Endothelial cell of umbilical vein (primary cell): Measurements from ENCODE around the gene NAA40.

Source experiments
- EZH2 ChIP-seq: IDR thresholded peaks from 2 replicates; pipeline ENCODE4 v1.6.1; 2012; ENCODE audit warnings: borderline replicate concordance, low read depth, mild to moderate bottlenecking, moderate library complexity, low read length, inconsistent platforms; ENCODE audit not compliant: severe bottlenecking
- FOS ChIP-seq: IDR thresholded peaks from 2 replicates; pipeline ENCODE4 v1.6.1; 2011; ENCODE audit warnings: mild to moderate bottlenecking, low read length, moderate library complexity, borderline replicate concordance; ENCODE audit not compliant: insufficient read depth
- JUN ChIP-seq: IDR thresholded peaks from 2 replicates; pipeline ENCODE4 v1.6.1; 2011; ENCODE audit warnings: borderline replicate concordance, low read depth; ENCODE audit not compliant: insufficient read length, insufficient read depth
- MYC ChIP-seq: IDR thresholded peaks from one replicate; pipeline ENCODE4 v1.6.1; 2011; ENCODE audit warnings: mild to moderate bottlenecking, low read depth, low read length
- POLR2A ChIP-seq: IDR thresholded peaks from 2 replicates; pipeline ENCODE4 v1.6.1; 2012; ENCODE audit warnings: low read depth, mild to moderate bottlenecking, control low read depth, low read length
- POLR2AphosphoS5 ChIP-seq: IDR thresholded peaks from 2 replicates; pipeline ENCODE4 v1.6.1; 2012; ENCODE audit warnings: low read depth, mild to moderate bottlenecking, control low read depth, low read length, moderate library complexity; ENCODE audit not compliant: insufficient read depth
- TF ChIP-seq, protein P1 (sequence below), 2 donors: IDR thresholded peaks; 1 replicate in 1 of 2; 2 replicates in 1 of 2; pipeline ENCODE4 v1.5.1; 2011; ENCODE audit warnings: low read length in 2 of 2, mild to moderate bottlenecking in 2 of 2, moderate library complexity in 2 of 2, control low read depth in 1 of 2, inconsistent platforms in 1 of 2, low read depth in 1 of 2; ENCODE audit not compliant: insufficient read depth in 1 of 2; ENCODE audit errors: extremely low read depth in 1 of 2
- TF ChIP-seq, protein P2 (sequence below): IDR thresholded peaks from 2 replicates; pipeline ENCODE4 v1.6.1; 2011; ENCODE audit not compliant: insufficient read depth, insufficient read length

DNA sequence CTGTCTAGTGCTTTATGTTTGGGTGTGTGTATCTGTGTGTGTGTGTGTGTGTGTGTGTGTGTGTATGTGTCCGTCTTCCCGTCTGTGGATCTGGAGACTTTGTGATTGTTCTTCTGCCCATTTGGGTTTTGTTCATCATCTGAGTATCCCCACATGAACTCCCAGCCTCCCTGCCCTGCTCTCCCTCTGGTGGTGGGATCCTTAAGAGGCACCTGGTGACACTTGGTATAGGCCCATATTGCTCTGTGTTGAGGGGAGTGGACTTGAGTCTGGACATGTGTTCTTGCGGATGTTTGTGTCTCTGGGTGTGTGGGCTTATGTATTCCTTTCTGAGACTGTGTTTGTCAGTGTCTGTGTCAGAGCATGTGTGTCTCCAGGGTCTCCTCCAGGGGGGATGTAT, 37.1 kb upstream of the NAA40 start:
- TF ChIP-seq, protein P1, sequence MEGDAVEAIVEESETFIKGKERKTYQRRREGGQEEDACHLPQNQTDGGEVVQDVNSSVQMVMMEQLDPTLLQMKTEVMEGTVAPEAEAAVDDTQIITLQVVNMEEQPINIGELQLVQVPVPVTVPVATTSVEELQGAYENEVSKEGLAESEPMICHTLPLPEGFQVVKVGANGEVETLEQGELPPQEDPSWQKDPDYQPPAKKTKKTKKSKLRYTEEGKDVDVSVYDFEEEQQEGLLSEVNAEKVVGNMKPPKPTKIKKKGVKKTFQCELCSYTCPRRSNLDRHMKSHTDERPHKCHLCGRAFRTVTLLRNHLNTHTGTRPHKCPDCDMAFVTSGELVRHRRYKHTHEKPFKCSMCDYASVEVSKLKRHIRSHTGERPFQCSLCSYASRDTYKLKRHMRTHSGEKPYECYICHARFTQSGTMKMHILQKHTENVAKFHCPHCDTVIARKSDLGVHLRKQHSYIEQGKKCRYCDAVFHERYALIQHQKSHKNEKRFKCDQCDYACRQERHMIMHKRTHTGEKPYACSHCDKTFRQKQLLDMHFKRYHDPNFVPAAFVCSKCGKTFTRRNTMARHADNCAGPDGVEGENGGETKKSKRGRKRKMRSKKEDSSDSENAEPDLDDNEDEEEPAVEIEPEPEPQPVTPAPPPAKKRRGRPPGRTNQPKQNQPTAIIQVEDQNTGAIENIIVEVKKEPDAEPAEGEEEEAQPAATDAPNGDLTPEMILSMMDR (IDR thresholded peaks at IDR 0.05; ENCODE audit: extremely low read depth in 1 of 2, insufficient read depth in 1 of 2, low read depth in 1 of 2, low read length in 2 of 2): peak; percentile 23 to 38
- no peak for TF ChIP-seq POLR2A
- no peak for TF ChIP-seq POLR2AphosphoS5
- TF ChIP-seq EZH2: no peak
- TF ChIP-seq JUN: no peak
- TF ChIP-seq FOS: no peak
- TF ChIP-seq, protein P2, sequence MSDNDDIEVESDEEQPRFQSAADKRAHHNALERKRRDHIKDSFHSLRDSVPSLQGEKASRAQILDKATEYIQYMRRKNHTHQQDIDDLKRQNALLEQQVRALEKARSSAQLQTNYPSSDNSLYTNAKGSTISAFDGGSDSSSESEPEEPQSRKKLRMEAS: no peak
- no peak for TF ChIP-seq MYC
